ENCODE data around the gene PGAP1. TPM values are rescaled to one million over a fixed set of nuclear protein-coding genes. Genes with fewer than 3 reads are reported as not detected.

PGAP1 gene
- total RNA-seq, 1 experiment from 2014 or later, result 5.8 TPM

GRCh38 chr2:196899976-196900375, 26.5 kb downstream of the PGAP1 start:
- no peaks in the 10 kb centered on the region for H3K36me3 Mint-ChIP-seq (ENCODE audit: insufficient read depth, unreplicated experiment)
- H3K4me1 Mint-ChIP-seq (ENCODE audit: low read depth, unreplicated experiment), result no peaks in the 10 kb centered on the region
- no peak for TF ChIP-seq CTCF (IDR thresholded peaks at IDR 0.05; ENCODE audit: unreplicated experiment)
- H3K27me3 Mint-ChIP-seq (ENCODE audit: unreplicated experiment), result no peaks in the 10 kb centered on the region
- BruUV-seq (replicated peaks), result no TSS peak
- intact Hi-C loops (cut with micrococcal nuclease; ENCODE audit: unreplicated experiment), result no loop called here
- CTCF ChIA-PET, result interaction anchor here (1.4 kb wide), 1 partner anchor 9 kb away, joined by 3 read pairs; no protein-coding TSS in a partner anchor
- no peak overlapping the region for H3K4me3 Mint-ChIP-seq (ENCODE audit: low read depth, unreplicated experiment)
- no peaks in the 10 kb centered on the region for H3K9me3 Mint-ChIP-seq (ENCODE audit: low read depth, unreplicated experiment)
- DNase-seq, result no peak
- no peak overlapping the region for H3K27ac Mint-ChIP-seq (ENCODE audit: unreplicated experiment)

GRCh38 chr2:196891136-196891535, 35.4 kb downstream of the PGAP1 start:
- CTCF ChIA-PET, result interaction anchor here (1.1 kb wide), 1 partner anchor 10 kb away, joined by 3 read pairs; no protein-coding TSS in a partner anchor
- BruUV-seq (replicated peaks), result no TSS peak
- TF ChIP-seq CTCF (IDR thresholded peaks at IDR 0.05; ENCODE audit: unreplicated experiment), result no peak
- Mint-ChIP-seq H3K27ac (ENCODE audit: unreplicated experiment) (no peak overlapping the region), H3K36me3 (ENCODE audit: insufficient read depth, unreplicated experiment) (no peaks in the 10 kb centered on the region), H3K27me3 (ENCODE audit: unreplicated experiment) (no peaks in the 10 kb centered on the region), H3K4me3 (ENCODE audit: low read depth, unreplicated experiment) (no peak overlapping the region), H3K4me1 (ENCODE audit: low read depth, unreplicated experiment) (no peaks in the 10 kb centered on the region), H3K9me3 (ENCODE audit: low read depth, unreplicated experiment) (no peaks in the 10 kb centered on the region)
- intact Hi-C loops (cut with micrococcal nuclease; ENCODE audit: unreplicated experiment), result no loop called here
- DNase-seq, result no peak

- H3K4me1 Mint-ChIP-seq (ENCODE audit: low read depth, unreplicated experiment), result no peaks in the 10 kb centered on the region
- H3K9me3 Mint-ChIP-seq (ENCODE audit: low read depth, unreplicated experiment), result no peaks in the 10 kb centered on the region
- intact Hi-C loops (cut with micrococcal nuclease; ENCODE audit: unreplicated experiment), result no loop called here
- H3K27ac Mint-ChIP-seq (ENCODE audit: unreplicated experiment), result no peak overlapping the region
- TF ChIP-seq CTCF (IDR thresholded peaks at IDR 0.05; ENCODE audit: unreplicated experiment), result no peak
- DNase-seq, result no peak
- no peak overlapping the region for H3K4me3 Mint-ChIP-seq (ENCODE audit: low read depth, unreplicated experiment)
- CTCF ChIA-PET, result no interaction called here
- no TSS peak for BruUV-seq (replicated peaks)
- no peaks in the 10 kb centered on the region for H3K36me3 Mint-ChIP-seq (ENCODE audit: insufficient read depth, unreplicated experiment)
- H3K27me3 Mint-ChIP-seq (ENCODE audit: unreplicated experiment), result no peaks in the 10 kb centered on the region
Observed at GRCh38 chr2:196887431-196887830, 39.1 kb downstream of the PGAP1 start.

- Mint-ChIP-seq H3K4me1 (ENCODE audit: low read depth, unreplicated experiment) (no peaks in the 10 kb centered on the region), H3K9me3 (ENCODE audit: low read depth, unreplicated experiment) (peaks cover 3% of the 10 kb centered on the region), H3K27me3 (ENCODE audit: unreplicated experiment) (no peaks in the 10 kb centered on the region), H3K4me3 (ENCODE audit: low read depth, unreplicated experiment) (no peak overlapping the region), H3K36me3 (ENCODE audit: insufficient read depth, unreplicated experiment) (no peaks in the 10 kb centered on the region), H3K27ac (ENCODE audit: unreplicated experiment) (no peak overlapping the region)
- no peak for DNase-seq
- TF ChIP-seq CTCF (IDR thresholded peaks at IDR 0.05; ENCODE audit: unreplicated experiment), result no peak
- intact Hi-C loops (cut with micrococcal nuclease; ENCODE audit: unreplicated experiment), result no loop called here
- CTCF ChIA-PET, result no interaction called here
- no TSS peak for BruUV-seq (replicated peaks)
Observed at GRCh38 chr2:196884368-196884767, 42.1 kb downstream of the PGAP1 start.

All from Calu3 (cell line).